Myometrial cell (primary cell): ENCODE measurements around the gene MAMDC2. TPM values are rescaled to one million over a fixed set of nuclear protein-coding genes. Genes with fewer than 3 reads are reported as not detected.

Source experiments
- total RNA-seq: library from RNA; depleted of rRNA; stranded (reverse); fragments of >200 nt; gene quantifications from 2 replicates; pipeline ENCODE4 v1.2.3, GENCODE V29; 2015

The MAMDC2 gene, protein sequence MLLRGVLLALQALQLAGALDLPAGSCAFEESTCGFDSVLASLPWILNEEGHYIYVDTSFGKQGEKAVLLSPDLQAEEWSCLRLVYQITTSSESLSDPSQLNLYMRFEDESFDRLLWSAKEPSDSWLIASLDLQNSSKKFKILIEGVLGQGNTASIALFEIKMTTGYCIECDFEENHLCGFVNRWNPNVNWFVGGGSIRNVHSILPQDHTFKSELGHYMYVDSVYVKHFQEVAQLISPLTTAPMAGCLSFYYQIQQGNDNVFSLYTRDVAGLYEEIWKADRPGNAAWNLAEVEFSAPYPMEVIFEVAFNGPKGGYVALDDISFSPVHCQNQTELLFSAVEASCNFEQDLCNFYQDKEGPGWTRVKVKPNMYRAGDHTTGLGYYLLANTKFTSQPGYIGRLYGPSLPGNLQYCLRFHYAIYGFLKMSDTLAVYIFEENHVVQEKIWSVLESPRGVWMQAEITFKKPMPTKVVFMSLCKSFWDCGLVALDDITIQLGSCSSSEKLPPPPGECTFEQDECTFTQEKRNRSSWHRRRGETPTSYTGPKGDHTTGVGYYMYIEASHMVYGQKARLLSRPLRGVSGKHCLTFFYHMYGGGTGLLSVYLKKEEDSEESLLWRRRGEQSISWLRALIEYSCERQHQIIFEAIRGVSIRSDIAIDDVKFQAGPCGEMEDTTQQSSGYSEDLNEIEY
- 0.35 and 0.86 TPM in 2 replicates for total RNA-seq

DNA sequence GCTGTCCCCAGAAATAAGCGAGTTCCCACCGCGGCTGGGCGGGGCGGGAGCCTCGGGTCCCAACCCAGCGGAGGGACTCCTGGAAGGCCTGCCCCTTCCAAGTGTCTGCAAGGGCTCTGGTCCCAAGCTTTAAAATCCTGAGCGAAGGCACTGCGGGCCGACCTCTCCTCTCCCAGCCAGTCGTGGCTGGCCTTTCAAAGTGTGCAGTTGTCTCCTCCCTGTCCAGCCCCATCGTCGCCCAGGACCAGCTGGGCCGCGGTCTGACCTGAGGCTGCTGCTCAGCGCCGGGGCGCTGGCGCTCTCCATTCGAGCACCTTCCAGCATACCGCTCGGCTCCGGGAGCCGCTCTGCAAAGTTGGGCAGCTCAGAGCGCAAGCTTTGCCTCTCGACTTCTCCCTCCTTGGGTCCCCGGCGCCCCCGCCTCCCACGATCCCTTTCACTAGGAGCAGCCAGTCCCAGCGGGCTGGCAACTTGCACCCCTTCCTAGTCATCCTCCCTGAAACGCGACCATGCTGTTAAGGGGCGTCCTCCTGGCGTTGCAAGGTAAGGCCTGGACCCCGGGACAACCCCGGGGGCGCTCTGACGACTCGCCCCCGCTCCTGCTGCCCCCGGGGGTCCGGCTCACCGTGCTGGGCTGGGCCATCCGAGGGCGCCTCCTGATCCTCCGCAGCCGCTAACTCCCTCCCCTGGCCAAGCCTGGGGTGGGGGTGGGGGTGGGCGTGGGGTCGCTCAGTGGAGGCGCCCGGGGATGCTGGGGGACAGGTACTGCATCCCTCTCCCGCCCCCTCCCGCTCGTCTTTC, at the start of gene MAMDC2:
MAMDC2 (plus strand) TSS at position 160 of the 801 bp plus-strand sequence; CDS start at position 510, 350 bp downstream.

DNA sequence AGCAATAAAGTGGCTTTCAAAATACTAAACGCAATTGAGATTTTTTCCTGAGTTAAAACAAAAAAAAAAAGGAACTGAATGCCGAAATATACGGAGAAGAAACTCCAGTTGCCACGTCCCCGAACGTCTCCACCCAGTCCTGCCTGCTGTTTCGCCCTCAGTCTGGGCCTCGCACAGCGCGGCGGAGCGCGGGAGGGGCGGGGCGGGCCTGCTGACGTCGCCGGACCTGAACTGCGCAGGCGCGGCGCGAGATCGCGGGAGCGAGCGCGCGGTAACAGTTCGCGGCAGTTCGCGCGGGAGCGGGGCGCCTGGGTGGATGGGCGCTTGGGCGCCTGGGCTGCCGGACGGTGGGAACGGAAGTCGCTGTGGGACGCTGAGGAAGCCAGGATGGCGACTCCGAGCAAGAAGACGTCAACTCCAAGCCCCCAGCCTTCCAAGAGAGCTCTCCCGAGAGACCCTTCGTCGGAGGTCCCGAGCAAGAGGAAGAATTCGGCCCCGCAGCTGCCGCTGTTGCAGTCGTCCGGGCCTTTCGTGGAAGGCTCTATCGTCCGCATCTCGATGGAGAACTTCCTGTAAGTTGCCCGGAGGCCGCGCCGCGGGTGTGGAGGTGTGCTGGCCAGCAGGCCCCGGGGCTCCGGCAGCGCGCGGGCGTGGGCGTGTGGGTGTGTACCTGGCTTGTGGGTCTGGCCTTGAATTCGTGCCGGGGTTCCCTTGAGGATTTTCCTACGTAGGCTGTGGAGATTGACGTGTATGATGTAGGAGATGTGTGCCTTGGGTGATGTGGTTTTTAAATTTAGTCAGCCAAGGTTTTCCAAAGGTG, 215.3 kb downstream of the MAMDC2 start, which contains the start of gene SMC5:
SMC5 (plus strand) TSS at position 287 of the 820 bp plus-strand sequence; CDS start at position 388, 101 bp downstream.

Other genes with a start within 250 kb of the MAMDC2 start
- gene CFAP95, start 223.0 kb upstream of the MAMDC2 start, total RNA-seq: not detected in 2 replicates
- 10.4 and 12.4 TPM in 2 replicates for gene SMC5, start 215.1 kb downstream of the MAMDC2 start, total RNA-seq